Measurements from ENCODE around the gene TEX14. TPM values are rescaled to one million over a fixed set of nuclear protein-coding genes. Genes with fewer than 3 reads are reported as not detected.
A peak's percentile ranks its signal among the peaks of the same experiment; 100 is the strongest.

TEX14 gene
- total RNA-seq, 1 donor from 2014 or later, result 0.13 TPM

GRCh38 chr17:58517928-58518609 lies 173.8 kb downstream of the TEX14 start:
- ATAC-seq (ENCODE audit: poor library complexity) (peak; percentile 92), DNase-seq (peak; percentile 100)
- intact Hi-C loops (cut with DNase I), result loop anchor here (1.0 kb wide), 1 partner anchor 113 kb away; no protein-coding TSS in a partner anchor

- peak; percentile 33 for ATAC-seq (ENCODE audit: poor library complexity)
- no peak for DNase-seq
- intact Hi-C loops (cut with DNase I), result no loop called here
These were observed 174.4 kb downstream of the TEX14 start for GRCh38 chr17:58517378-58517927.

- ATAC-seq (ENCODE audit: poor library complexity) (no peak), DNase-seq (no peak)
- intact Hi-C loops (cut with DNase I), result no loop called here
These were observed 175.0 kb downstream of the TEX14 start for GRCh38 chr17:58516644-58517377.

- ATAC-seq (ENCODE audit: poor library complexity), result no peak
- intact Hi-C loops (cut with DNase I), result no loop called here
- no peak for DNase-seq
These were observed 176.6 kb downstream of the TEX14 start for GRCh38 chr17:58515286-58515685.

GRCh38 chr17:58514770-58515157 lies 177.1 kb downstream of the TEX14 start:
- DNase-seq (no peak), ATAC-seq (ENCODE audit: poor library complexity) (no peak)
- intact Hi-C loops (cut with DNase I), result no loop called here

- ATAC-seq (ENCODE audit: poor library complexity), result peak; percentile 52
- DNase-seq, result peak; percentile 91
- intact Hi-C loops (cut with DNase I), result no loop called here
These were observed 177.7 kb downstream of the TEX14 start, which contains the start of gene MTMR4 for GRCh38 chr17:58513965-58514769. MTMR4 (minus strand) TSS chr17:58514638; CDS start chr17:58514407, 231 bp downstream.

GRCh38 chr17:58513267-58513964 lies 178.4 kb downstream of the TEX14 start:
- intact Hi-C loops (cut with DNase I), result no loop called here
- DNase-seq (no peak), ATAC-seq (ENCODE audit: poor library complexity) (no peak)

- ATAC-seq (ENCODE audit: poor library complexity) (no peak), DNase-seq (no peak)
- intact Hi-C loops (cut with DNase I), result no loop called here
These were observed 181.8 kb downstream of the TEX14 start for GRCh38 chr17:58510075-58510474.

- intact Hi-C loops (cut with DNase I), result no loop called here
These were observed 183.3 kb downstream of the TEX14 start for GRCh38 chr17:58508341-58509067.

GRCh38 chr17:58507123-58507634 lies 184.7 kb downstream of the TEX14 start:
- ATAC-seq (ENCODE audit: poor library complexity), result peak; percentile 46
- DNase-seq, result peak; percentile 48
- intact Hi-C loops (cut with DNase I), result no loop called here

More at GRCh38 chr17:58508341-58509067, 183.3 kb downstream of the TEX14 start:
- ATAC-seq (ENCODE audit: poor library complexity), result no peak
- DNase-seq, result no peak

Other genes starting within 250 kb of the TEX14 start
- gene HSF5, start 203.6 kb downstream of the TEX14 start, total RNA-seq, result not detected
- 11.3 TPM for gene MTMR4, start 177.4 kb downstream of the TEX14 start, total RNA-seq
- 38.5 TPM for gene RAD51C, start 557 bp upstream of the TEX14 start, total RNA-seq
- gene PPM1E, start 63.8 kb upstream of the TEX14 start, total RNA-seq, result 1.7 TPM

Data from Right ventricle myocardium superior (tissue), 1 donor.